Neural cell (in vitro differentiated cells): ENCODE data around the gene BMI1. TPM values are rescaled to one million over a fixed set of nuclear protein-coding genes. Genes with fewer than 3 reads are reported as not detected.

Experiments
- H2AFZ ChIP-seq: fragments of 200-600, 300-800 bp; sonication (generic), shearing (Covaris generic); 2 replicates; pipeline ENCODE4 v1.6.0; 2014; ENCODE audit warnings: low read depth, mild to moderate bottlenecking, antibody characterized with exemption, low read length, moderate library complexity
- H3F3A ChIP-seq: fragments of 200-600 bp; shearing (Covaris generic); 2 replicates; pipeline ENCODE4 v1.6.1; 2016; ENCODE audit warnings: mild to moderate bottlenecking, moderate library complexity, mixed read lengths, antibody characterized with exemption, low read length; ENCODE audit not compliant: insufficient read depth, poor library complexity, severe bottlenecking
- H3K27ac ChIP-seq: fragments of 200-600, 300-800 bp; sonication (generic), shearing (Covaris generic); 2 replicates; pipeline ENCODE4 v1.5.1; 2014; ENCODE audit warnings: mild to moderate bottlenecking, low read length, moderate library complexity
- H3K27me3 ChIP-seq: fragments of 300-800, 200-600 bp; sonication (generic), shearing (Covaris generic); 2 replicates; pipeline ENCODE4 v1.6.0; 2014; ENCODE audit warnings: mild to moderate bottlenecking, low read depth, low read length, moderate library complexity; ENCODE audit not compliant: insufficient read depth
- H3K36me3 ChIP-seq: fragments of 300-800, 200-600 bp; sonication (generic), shearing (Covaris generic); 2 replicates; pipeline ENCODE4 v1.5.1; 2014; ENCODE audit warnings: mild to moderate bottlenecking, antibody characterized with exemption, low read length, moderate library complexity; ENCODE audit not compliant: insufficient read depth
- H3K4me2 ChIP-seq: fragments of 300-800, 200-600 bp; sonication (generic), shearing (Covaris generic); 2 replicates; pipeline ENCODE4 v1.6.0; 2014; ENCODE audit warnings: mild to moderate bottlenecking, low read length
- H3K4me3 ChIP-seq: fragments of 300-800, 200-600 bp; sonication (generic), shearing (Covaris generic); 2 replicates; pipeline ENCODE4 v1.5.1; 2014; ENCODE audit warnings: mild to moderate bottlenecking, low read length, moderate library complexity
- H3K79me2 ChIP-seq: fragments of 200-600 bp; shearing (Covaris generic); replicated peaks from 2 replicates; pipeline ENCODE4 v1.6.0; 2014; ENCODE audit warnings: mild to moderate bottlenecking, low read length, moderate library complexity; ENCODE audit not compliant: insufficient read depth
- H3K9ac ChIP-seq: fragments of 300-800, 200-600 bp; sonication (generic), shearing (Covaris generic); 2 replicates; pipeline ENCODE4 v1.6.1; 2016; ENCODE audit warnings: mild to moderate bottlenecking, low read length, mixed read lengths
- H3K9me2 ChIP-seq: fragments of 200-600 bp; shearing (Covaris generic); 2 replicates; pipeline ENCODE4 v1.6.1; 2016; ENCODE audit warnings: mild to moderate bottlenecking, low read length, mixed read lengths; ENCODE audit not compliant: insufficient read depth
- H3K9me3 ChIP-seq: fragments of 200-600, 300-800 bp; sonication (generic), shearing (Covaris generic); 2 replicates; pipeline ENCODE4 v1.6.1; 2016; ENCODE audit warnings: mild to moderate bottlenecking, mixed run types, low read length, moderate library complexity, mixed read lengths
- H4K20me1 ChIP-seq: fragments of 200-600 bp; shearing (Covaris generic); 2 replicates; pipeline ENCODE4 v1.6.1; 2016; ENCODE audit warnings: mild to moderate bottlenecking, mixed run types; ENCODE audit not compliant: insufficient read depth
- EP300 ChIP-seq: fragments of 450-650 bp; conservative IDR thresholded peaks from 2 replicates; pipeline ENCODE4 v1.6.1; 2014; ENCODE audit warnings: antibody characterized with exemption, mild to moderate bottlenecking, moderate library complexity; ENCODE audit not compliant: poor library complexity, severe bottlenecking
- EZH2 ChIP-seq: fragments of 200-600, 300-800 bp; shearing (Covaris generic), sonication (generic); IDR thresholded peaks from 2 replicates; pipeline ENCODE4 v1.6.1; 2014; ENCODE audit warnings: antibody characterized with exemption, low read length, borderline replicate concordance, mild to moderate bottlenecking; ENCODE audit not compliant: insufficient read depth, poor library complexity, severe bottlenecking
- MXI1 ChIP-seq: fragments of 450-650 bp; conservative IDR thresholded peaks from 2 replicates; pipeline ENCODE4 v1.6.1; 2014; ENCODE audit warnings: antibody characterized with exemption, mild to moderate bottlenecking; ENCODE audit not compliant: poor library complexity, severe bottlenecking
- POLR2AphosphoS5 ChIP-seq: IDR thresholded peaks from 2 replicates; pipeline ENCODE4 v1.6.1; 2012
- RAD21 ChIP-seq: fragments of 450-650 bp; conservative IDR thresholded peaks from 2 replicates; pipeline ENCODE4 v1.6.1; 2014; ENCODE audit warnings: antibody characterized with exemption, mild to moderate bottlenecking, moderate library complexity
- SMC3 ChIP-seq: fragments of 450-650 bp; conservative IDR thresholded peaks from 2 replicates; pipeline ENCODE4 v1.6.1; 2014; ENCODE audit warnings: antibody characterized with exemption, mild to moderate bottlenecking, moderate library complexity; ENCODE audit not compliant: poor library complexity
- TAF1 ChIP-seq: IDR thresholded peaks from 2 replicates; pipeline ENCODE4 v1.6.1; 2012; ENCODE audit warnings: low read depth
- polyA plus RNA-seq: library from polyadenylated mRNA; depleted of rRNA; stranded (reverse); fragments of >200 nt; gene quantifications from 2 replicates; pipeline ENCODE4 v1.2.3, GENCODE V29; 2014
- TF ChIP-seq, protein P1 (sequence below): IDR thresholded peaks from 2 replicates; pipeline ENCODE4 v1.6.1; 2012; ENCODE audit warnings: borderline replicate concordance
- TF ChIP-seq, protein P2 (sequence below): fragments of 450-650 bp; IDR thresholded peaks from 2 replicates; pipeline ENCODE4 v1.5.1; 2014; ENCODE audit warnings: antibody characterized with exemption, mild to moderate bottlenecking, moderate library complexity; ENCODE audit not compliant: poor library complexity, severe bottlenecking

BMI1 gene
- polyA plus RNA-seq, 1 donor from 2014 or later = 86.8 TPM

DNA sequence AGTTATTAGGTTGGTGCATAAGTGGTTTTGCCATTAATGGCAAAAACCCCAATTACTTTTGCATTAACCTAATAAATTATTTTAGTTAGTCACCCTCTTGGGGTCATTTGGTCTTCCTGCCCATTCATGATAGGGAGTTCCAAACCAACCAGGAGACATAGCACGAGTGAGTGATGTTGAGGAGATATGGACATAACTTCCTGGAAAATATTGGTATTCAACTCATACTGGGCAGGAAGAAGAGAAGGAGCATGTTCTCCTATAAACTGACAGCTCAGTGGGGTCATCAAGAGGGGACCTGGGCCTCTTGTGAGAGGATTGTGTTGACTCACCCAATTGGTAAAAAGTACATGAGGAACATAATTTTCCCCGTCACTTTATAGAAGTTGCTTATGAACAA lies 48.1 kb downstream of the BMI1 start:
- Histone ChIP-seq H3F3A (no peaks in the 10 kb centered on the region), H3K9ac (no peak overlapping the region), H3K9me3 (no peaks in the 10 kb centered on the region), H3K9me2 (no peaks in the 10 kb centered on the region), H3K79me2 (no peaks in the 10 kb centered on the region), H4K20me1 (no peaks in the 10 kb centered on the region), H3K4me2 (no peak overlapping the region), H2AFZ (no peak overlapping the region), H3K27ac (no peak overlapping the region), H3K4me3 (no peak overlapping the region), H3K36me3 (no peaks in the 10 kb centered on the region), H3K27me3 (no peaks in the 10 kb centered on the region)
- no peak for TF ChIP-seq SMC3
- no peak for TF ChIP-seq EZH2
- no peak for TF ChIP-seq MXI1
- no peak for TF ChIP-seq EP300
- no peak for TF ChIP-seq RAD21
- no peak for TF ChIP-seq TAF1
- TF ChIP-seq POLR2AphosphoS5 = no peak
- TF ChIP-seq, protein P1, sequence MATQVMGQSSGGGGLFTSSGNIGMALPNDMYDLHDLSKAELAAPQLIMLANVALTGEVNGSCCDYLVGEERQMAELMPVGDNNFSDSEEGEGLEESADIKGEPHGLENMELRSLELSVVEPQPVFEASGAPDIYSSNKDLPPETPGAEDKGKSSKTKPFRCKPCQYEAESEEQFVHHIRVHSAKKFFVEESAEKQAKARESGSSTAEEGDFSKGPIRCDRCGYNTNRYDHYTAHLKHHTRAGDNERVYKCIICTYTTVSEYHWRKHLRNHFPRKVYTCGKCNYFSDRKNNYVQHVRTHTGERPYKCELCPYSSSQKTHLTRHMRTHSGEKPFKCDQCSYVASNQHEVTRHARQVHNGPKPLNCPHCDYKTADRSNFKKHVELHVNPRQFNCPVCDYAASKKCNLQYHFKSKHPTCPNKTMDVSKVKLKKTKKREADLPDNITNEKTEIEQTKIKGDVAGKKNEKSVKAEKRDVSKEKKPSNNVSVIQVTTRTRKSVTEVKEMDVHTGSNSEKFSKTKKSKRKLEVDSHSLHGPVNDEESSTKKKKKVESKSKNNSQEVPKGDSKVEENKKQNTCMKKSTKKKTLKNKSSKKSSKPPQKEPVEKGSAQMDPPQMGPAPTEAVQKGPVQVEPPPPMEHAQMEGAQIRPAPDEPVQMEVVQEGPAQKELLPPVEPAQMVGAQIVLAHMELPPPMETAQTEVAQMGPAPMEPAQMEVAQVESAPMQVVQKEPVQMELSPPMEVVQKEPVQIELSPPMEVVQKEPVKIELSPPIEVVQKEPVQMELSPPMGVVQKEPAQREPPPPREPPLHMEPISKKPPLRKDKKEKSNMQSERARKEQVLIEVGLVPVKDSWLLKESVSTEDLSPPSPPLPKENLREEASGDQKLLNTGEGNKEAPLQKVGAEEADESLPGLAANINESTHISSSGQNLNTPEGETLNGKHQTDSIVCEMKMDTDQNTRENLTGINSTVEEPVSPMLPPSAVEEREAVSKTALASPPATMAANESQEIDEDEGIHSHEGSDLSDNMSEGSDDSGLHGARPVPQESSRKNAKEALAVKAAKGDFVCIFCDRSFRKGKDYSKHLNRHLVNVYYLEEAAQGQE = no peak
- TF ChIP-seq, protein P2, sequence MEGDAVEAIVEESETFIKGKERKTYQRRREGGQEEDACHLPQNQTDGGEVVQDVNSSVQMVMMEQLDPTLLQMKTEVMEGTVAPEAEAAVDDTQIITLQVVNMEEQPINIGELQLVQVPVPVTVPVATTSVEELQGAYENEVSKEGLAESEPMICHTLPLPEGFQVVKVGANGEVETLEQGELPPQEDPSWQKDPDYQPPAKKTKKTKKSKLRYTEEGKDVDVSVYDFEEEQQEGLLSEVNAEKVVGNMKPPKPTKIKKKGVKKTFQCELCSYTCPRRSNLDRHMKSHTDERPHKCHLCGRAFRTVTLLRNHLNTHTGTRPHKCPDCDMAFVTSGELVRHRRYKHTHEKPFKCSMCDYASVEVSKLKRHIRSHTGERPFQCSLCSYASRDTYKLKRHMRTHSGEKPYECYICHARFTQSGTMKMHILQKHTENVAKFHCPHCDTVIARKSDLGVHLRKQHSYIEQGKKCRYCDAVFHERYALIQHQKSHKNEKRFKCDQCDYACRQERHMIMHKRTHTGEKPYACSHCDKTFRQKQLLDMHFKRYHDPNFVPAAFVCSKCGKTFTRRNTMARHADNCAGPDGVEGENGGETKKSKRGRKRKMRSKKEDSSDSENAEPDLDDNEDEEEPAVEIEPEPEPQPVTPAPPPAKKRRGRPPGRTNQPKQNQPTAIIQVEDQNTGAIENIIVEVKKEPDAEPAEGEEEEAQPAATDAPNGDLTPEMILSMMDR = no peak

DNA sequence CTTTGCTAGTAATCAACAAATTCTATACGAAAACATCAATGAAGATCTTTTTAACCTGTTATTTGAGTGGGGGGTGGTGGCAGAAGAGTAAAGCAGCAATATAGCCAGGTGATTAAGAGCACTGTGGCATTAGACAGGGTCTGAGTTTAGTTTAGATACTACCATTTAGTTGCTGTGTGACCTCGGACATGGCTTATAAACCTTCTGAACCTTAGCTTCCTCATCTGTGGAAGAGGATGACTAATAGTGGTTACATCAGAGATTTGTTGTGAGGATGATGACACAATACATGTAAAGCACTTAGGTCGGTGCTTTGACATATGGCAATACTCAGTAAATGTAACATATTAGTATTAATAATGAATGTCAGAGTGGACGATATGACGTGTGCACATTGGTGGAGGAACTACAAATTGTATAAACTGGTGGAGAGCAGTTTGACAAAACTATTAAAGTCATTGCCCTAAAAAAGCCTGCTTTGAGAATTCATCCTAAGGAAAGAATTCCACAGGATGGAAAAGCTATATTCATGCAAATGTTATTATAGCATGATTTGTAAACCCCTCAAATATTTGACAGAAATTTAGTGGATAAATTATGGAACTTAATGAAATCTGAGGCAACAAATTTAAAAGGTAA lies 48.7 kb downstream of the BMI1 start:
- no peak overlapping the region for H3K4me3 ChIP-seq
- H3K9me3 ChIP-seq = no peaks in the 10 kb centered on the region
- H3K27me3 ChIP-seq = no peaks in the 10 kb centered on the region
- no peak overlapping the region for H2AFZ ChIP-seq
- no peaks in the 10 kb centered on the region for H3K9me2 ChIP-seq
- no peaks in the 10 kb centered on the region for H3K79me2 ChIP-seq
- H3F3A ChIP-seq = no peaks in the 10 kb centered on the region
- TF ChIP-seq SMC3 (no peak), MXI1 (no peak), RAD21 (no peak), TAF1 (no peak), EP300 (no peak), POLR2AphosphoS5 (no peak), EZH2 (no peak)
- TF ChIP-seq, protein P1 = no peak
- TF ChIP-seq, protein P2 = no peak
- H3K36me3 ChIP-seq = no peaks in the 10 kb centered on the region
- no peak overlapping the region for H3K4me2 ChIP-seq
- no peaks in the 10 kb centered on the region for H4K20me1 ChIP-seq
- no peak overlapping the region for H3K9ac ChIP-seq
- no peak overlapping the region for H3K27ac ChIP-seq
